GM19438 (cell line): ENCODE results near the gene AKNA.
A peak's percentile ranks its signal among the peaks of the same experiment; 100 is the strongest.

ENCODE experiments used
- ATAC-seq: cut with Tn5 transposase; IDR thresholded peaks from one replicate; pipeline ENCODE4 v1.9.1; 2021; ENCODE audit warnings: low read depth; ENCODE audit not compliant: unreplicated experiment

The AKNA gene

DNA sequence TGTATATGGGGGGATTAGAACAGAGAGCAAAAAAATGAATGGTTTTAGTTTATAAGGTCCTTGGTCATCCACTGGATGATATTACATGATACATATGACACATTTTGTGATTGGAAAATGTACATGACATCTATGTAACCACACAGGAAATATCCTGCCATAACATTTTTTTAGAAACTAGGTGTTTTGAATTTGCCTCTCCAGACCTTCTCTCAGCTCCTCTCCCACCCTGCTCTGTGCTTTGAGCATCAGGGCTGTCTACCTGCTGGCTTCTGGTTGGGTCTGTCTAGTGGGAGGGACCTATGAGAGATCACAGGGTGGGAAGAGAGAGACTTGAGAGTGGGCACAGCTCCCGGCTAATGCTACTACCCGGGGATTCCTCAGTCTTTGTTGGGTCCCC is 24.4 kb downstream of the AKNA start:
- no peak for ATAC-seq

DNA sequence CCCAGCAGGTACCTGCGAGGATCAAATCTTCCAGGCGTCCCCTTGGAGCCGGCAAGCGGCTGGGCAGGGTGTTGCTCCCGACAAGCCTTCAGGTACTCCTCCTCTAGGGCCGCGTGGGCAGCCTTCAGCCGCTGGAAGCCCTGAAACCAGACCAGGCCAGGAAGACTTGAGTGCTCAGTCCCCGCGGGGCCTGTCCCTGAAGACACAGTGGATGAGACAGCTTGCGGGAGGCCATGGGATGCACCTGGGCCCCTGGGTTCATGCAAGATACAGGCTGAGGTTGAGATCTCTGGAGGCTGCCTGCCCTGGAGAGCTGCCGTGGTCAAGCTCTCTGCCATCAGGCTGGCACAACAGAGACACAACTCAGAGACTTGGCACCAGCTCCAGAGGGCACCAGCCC is 25.4 kb downstream of the AKNA start:
- no peak for ATAC-seq

DNA sequence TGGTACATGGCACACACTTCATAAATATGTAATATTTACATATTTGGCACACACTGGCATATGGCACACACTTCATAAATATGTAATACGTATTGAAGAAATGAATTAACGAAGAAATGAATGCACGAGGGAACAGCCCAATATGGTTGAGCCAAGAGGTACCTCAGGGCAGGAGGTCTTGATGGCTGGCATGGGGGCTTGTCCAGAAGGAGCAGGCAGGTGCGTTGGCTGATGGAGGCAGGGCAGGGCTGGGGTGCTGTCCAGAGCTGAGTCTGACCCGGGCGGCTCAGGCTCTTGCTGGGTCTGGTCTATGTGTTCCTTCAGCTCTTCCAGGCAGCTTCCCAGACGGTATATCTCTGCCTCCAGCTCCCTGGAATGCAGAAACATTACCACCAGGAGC is 26.2 kb downstream of the AKNA start:
- ATAC-seq = no peak

DNA sequence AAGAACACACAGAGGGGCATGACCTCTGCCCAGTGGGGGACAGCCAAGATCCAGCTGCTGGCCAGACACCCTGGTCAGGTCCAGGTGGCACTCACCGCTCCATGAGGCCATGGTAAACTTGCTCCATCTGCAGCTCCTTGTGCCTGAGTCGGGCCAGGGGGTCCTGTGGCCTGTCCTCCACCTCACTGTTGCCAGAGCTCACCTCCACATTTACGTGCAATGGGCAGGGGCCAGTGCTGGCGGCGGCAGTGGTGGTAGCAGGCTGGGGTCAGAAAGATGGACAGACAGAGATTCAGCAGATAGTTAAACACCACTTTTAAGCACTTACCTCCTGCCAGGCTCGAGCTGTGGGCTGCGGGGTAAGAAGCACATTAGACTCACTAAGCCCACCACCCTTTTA is 28.0 kb downstream of the AKNA start:
- ATAC-seq = no peak

DNA sequence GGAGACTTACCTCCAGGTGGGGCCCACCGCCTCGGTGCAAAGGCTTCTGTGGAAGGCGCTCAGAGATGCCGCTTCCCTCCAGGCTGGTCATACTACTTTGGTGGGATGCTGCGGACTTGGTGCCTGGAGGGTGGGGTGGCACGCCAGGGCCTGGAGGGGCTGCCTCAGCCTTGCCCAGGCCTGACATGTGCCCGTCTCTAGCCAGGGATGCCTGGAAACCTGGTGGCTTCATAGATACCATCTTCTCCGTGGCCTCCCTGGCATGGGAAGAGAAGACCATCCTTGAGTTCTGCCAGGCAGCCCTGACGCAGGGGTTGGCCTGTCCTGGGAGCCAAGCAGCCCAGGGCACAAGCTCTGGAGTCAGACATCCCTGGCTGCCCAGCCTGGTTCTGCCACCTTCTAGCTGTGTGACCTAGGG is 29.9 kb downstream of the AKNA start:
- ATAC-seq = no peak

DNA sequence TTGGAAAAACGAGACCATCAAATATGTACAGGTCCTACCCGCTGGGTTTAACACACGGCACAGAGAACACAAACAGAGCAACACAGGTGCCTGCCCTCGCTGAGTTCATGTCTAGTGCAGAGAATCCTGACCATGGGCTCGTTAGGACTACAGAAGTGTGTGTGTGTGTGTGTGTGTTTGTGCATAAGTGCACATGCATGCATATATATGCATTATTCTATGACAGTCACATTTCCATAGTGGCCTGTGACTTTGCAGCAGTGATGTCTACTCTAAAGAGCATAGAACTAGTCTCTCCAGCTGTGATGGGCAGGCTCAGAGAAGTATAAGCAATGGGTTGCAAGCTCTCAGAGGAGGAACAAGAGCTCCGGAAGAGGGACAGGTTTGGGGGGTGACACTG is 30.4 kb downstream of the AKNA start:
- no peak for ATAC-seq

DNA sequence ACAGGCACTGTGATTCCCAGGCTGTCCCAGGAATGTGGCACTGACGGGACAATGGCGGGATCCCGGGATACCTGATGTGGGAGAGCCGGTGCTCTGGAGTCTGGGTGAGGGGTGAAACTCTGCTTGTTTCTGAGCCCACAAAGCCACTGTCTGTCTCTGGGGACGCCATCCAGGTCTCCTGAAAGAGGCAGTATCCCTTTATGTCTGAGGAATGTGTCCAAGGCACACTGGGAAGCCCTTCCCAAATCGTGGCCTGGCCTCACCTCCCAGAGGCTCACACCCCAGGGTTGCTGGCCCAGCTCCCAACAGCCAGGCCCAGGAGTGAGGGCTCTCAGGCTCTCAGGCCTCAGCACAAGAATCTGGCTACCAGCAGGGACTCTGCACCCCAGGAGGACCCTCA is 31.0 kb downstream of the AKNA start:
- ATAC-seq = no peak

DNA sequence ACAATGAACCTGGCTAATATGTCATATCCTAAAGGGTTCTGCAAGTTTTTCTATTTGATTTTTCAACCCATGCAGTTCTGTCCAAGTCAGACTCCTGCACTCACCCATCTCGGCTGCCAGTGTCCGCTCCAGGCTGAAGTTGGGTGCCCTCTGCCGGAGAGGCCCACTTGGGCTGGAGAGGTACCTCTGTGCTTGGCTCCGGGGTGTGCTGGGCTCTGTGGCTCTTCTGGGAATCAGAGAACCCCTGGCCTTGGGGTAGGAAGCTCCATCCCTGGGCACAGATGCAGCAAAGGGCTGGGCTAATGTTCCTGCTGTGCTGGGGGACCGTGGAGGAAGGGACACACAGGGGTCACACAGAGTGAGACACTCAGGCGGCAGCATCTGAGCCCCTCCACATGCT is 32.0 kb downstream of the AKNA start:
- ATAC-seq = no peak

DNA sequence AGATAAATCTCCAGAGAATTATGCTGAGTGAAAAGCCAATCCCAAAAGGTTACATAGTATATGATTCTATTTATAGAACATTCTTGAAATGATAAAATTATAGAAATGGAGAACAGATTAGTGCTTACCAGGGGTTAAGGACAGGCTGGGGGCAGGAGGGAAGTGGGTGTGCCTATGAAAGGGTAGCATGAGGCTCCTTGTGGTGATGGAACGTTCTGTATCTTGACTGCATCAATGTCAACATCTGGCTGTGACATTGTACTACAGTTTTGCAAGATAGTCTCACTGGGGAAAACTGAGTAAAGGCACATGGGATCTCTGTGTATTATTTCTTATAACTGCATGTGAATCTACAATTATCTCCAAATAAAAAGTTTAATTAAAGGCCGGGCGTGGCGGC is 35.9 kb downstream of the AKNA start:
- no peak for ATAC-seq

DNA sequence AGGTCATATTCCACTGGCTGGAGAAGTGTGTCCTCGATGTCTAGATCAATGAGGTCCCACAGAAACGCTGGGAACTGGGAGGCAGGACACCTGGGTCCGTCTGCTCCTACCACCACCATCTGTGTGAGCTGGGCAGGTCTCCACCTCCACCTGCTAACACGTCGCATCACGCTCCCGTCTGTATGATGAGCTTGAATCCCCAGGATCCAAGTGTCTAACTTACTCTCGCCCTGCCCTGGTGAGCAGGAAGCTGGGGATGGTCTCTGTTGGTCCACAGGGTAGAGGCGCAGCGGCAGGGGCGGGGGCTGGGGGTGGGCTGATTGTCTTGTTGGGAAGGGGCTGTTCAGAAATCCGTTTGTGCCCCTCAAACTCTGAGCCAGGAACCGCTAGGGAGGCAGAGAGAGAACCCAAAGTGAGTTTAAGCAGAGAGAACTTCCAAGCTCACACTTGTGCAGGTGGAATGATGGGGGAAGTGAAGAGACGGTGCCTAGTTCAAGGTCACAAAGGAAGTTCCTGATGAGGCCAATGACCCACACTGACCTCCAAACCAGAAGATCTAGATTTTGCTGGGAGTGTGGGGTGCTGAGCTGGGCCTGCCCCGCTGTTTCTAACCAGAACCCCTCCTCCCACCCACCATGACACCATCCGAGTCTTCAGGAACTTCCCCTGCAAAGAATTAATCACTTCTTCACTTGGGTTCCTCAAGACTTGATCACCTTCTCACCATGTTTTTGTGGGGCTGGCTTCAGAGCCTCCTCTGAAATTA is 37.0 kb downstream of the AKNA start:
- ATAC-seq = no peak

DNA sequence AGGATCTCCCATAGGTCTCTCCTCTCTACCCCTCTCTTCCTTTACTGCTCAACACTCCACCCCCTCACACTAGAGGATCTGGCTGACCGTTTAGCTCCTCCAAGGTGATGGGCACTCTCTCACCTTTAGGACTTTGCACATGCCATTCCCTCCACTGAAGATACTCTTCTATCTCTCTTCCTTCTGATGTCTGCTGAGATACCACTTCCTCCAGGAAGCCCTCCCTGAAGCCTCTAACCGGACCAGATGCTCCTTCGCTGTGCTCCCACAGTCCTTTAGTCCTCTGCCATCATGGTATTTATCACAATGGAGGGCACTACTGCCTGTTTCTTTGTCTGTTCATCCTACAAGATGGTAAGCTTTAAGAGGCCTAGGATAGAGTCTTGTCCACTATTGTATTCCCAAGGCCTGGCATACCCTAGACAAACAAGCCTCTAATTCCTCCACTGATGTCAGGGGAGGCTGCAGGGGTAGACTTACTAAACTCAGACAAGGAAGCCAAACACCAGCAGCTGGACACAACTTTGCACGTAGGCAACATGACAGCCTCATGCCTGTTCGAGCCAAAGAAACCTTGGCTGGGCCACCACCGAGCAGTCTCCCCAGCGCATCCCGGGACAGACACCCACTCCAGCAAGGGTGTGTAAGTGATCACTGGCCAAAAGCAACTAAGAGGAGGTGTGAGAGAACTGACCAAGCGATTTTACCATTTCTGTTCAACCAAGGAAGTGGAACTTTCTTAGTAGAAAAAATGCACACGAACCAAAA is 37.9 kb downstream of the AKNA start:
- no peak for ATAC-seq

DNA sequence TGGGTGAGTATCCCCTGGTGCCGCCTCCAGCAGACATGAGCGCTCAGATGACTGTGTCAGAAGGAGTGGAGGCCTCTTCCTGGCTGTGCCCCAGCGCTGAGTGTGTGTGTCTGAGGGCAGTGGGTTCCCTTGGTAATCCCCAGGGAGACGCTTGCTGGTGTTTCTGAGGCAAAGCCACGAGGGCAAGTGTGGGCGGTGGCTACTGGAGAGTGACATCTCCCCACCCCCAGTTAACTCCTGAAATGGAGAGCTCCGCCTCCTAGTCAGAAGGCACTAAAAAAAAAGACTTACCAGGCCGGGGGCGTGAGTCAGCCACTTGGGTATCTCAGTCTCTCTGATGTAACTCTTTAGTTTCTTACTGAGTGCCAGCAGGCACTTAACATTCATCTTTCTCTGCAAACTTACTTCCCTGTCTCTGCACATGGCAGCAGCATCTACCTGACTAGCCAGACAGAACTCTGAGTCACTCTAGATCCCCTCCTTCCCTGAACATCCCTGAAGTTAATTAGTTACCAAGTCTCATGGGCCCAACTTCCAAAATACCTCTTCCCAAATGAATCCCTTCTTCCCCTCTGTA is 38.8 kb downstream of the AKNA start:
- peak; percentile 92 for ATAC-seq

DNA sequence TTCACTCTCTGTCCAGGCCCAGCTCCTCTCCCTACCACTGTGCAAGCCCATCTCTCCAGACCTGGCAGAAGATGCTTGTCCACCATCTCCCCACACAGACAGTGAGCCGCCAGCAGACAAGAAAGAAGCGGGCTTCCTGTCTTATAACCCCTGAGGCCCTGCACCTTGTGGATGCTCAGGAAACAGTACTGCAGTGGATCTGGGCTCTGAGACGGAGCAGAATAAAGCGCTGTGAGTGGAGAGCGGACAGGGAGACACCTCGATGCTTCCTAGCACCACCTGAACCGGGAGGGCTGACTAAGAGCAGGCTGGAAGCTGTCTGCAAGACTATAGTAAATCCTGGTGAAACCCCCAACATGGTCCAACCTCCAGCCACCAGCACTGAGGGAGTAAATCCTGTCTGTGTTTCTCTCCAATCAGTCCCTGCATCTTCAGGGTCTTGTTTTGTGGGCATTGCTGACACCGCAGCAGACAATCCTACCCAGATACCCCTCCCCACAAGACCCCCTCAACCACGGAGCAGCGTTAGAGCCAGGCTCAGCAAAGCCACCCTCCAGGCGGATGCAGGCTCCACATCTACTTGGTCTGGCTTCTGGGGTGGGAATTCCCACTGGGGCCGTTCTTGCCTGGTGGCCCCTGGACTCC is 39.4 kb downstream of the AKNA start:
- no peak for ATAC-seq

DNA sequence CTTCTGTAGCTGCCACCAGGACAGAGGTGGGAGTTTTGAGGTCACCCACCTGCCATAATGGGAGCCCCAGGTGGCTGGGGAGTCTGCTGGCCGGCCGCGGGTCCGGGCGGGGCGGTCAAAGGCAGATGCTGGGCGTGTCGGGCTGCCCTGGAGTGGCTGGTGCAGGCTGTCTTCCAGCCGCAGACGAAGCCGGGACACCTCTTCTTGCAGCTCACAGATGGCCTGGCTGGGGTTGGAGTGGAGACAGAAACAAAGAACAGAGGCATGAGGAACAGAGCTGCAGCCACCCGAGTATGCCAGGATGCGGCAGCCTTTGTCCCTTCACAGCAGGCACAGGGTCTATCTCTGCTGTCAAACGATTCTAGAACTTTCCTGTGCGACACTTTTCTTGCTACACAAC is 40.1 kb downstream of the AKNA start:
- ATAC-seq = no peak

DNA sequence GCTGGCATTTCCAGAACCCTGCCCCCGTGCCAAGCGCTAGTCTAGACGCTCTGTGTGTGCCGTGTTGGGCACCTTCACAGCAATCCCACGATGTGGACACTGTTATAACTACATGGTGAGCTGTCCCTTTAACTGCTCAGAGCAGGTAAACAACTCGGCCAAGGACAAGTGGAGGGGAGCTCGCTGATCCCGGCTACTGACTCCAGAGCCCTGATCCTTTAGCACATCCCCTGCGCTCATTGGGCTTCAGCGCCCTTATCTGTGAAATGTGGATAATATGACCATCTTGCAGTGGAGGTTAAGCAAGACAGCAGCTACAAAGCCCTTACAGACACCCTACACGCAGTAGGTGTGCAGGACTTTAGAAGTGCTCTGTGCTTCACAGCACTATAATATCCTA is 41.6 kb downstream of the AKNA start:
- no peak for ATAC-seq

DNA sequence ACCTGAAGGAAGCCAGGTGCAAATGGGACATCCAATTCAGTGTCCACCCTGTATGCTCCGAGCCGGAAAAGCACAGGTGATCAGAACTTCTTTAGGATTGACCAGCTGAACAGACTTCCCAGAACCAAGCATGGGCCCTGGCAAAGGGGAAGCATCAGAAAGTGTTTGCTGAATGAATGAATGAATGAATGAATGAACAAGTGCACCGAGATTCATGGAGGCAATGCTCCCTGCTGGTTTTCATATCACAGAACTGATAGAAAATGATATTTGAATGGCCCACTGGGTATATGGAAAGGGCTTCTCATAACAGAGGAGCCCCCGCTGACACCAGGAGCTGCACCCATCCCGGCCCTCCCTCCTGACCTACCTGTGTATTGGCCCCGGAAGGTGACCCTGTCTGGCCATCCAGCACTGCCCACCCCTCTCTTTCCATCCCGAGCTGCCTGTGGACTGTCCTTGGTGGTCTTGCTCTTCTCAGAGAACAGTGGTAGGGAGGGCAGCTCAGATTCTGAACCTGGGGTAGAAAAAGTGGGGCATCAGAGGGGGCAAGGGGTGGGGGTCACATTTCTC is 42.2 kb downstream of the AKNA start:
- ATAC-seq = no peak

DNA sequence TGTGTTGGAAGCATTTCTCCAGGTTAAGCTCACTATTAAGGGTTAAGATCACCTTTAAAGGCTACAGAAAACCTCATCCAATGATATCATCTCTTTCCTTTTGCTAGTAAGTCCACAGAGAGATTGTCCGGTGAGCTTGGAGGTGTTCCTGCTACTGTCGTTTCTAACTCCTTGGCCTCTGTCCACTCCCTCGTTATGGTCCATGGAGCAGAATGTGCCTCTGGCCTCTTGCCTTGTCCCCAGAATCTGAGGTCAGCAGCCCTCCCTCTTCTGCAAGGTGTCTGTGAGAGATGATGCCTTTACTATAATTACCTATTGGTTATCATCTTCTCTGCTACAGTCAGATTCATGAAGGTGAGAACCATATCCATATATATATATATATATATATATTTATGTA is 43.1 kb downstream of the AKNA start:
- no peak for ATAC-seq

DNA sequence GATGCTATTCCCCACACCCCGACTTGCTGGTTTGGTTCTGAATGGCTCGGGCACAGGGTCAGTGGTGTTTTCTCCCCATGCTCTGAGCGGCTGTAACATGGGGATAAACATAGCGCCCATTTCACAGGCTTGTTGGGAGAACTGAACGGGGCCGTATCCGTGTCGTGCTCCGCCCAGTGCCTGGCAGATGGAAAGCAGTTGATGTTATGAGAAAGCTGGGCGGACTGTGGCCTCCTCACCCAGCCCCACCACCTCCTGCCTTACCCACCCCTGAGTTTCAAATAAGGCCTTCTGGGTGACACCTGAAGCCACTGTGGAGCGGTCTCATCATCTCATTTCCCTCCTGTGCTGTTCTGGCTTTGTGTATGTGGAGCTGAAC is 43.6 kb downstream of the AKNA start:
- ATAC-seq = no peak

DNA sequence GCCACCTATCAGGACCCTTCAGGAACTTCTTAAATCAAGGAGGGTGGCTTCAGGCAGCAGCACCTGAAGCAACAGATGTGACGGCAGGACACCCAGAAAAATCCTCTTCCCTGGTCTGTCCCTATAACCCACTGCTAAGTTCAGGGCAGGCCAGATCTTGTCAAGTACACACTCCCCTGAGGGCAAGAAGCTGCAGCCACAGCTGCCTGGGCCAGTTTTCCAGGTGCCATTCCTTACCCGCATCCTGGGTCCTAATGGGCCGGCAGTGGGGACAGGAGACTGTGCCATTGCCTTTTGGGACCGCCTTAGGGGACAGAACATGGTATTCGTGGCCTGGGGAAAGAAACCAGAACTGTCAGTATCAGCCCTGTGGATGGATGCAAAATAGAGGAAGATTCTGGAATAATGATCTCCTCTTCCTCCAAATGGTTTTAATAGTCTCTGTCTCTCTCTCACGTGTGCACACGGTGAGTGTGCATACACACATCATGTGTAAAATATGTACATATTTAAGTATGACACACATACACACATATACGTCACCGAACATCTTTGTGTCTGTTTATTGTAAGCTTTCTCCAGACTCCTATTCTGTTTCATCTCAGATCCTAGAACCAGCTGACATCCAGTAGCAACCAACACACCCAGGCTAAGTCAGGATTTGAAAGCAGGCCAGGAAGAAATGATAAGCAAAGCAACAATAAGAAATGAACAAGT is 44.2 kb downstream of the AKNA start:
- no peak for ATAC-seq

DNA sequence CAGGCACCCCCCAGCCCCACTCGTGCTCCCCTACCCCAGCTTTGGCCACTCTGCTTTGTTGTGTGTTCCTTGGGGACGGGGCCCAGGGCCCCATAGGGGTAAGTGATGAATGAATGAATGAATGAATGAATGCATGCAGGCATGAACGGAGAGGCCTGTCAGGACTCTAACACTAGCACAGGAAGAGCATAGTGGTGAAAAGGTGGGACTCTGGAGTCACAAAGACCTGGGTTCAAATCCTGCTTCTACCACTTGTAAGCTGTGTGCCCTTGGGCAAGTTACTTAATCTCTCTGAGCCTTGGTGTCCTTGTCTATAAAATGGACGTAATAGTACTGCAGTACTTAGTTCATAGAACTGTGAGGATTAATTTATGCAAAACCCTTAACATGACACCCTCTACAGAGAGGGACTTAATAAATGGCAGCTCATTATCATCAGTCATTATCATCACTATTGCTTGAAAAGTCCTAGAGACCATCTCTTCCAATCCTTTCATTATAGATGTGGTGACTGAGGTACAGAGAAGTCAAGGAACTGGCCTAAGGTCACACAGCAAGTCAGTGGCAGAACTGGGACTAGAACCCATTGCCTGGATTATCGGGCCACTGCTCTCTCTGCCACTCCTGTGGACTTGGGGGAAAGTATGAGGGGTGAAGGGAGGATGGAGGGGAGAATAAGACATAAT is 44.9 kb downstream of the AKNA start:
- ATAC-seq = no peak
